Osteoblast (primary cell): ENCODE results near the gene SUN3. TPM values are rescaled to one million over a fixed set of nuclear protein-coding genes. Genes with fewer than 3 reads are reported as not detected.
A peak's percentile ranks its signal among the peaks of the same experiment; 100 is the strongest.
"Not testable (repeated sequence)": the region's sequence is repeated elsewhere in the genome, so short reads cannot be mapped to it uniquely, and the experiment has no call there.

Experiments
- DNase-seq: peaks from one replicate; pipeline ENCODE4 v3.0.0; 2011; ENCODE audit warnings: low spot score, mixed read lengths; ENCODE audit not compliant: insufficient read length; ENCODE audit errors: missing footprints
- H2AFZ ChIP-seq: 2 replicates; pipeline ENCODE4 v1.6.0; 2011; ENCODE audit warnings: mild to moderate bottlenecking, low read length
- H3K27ac ChIP-seq: 2 replicates; pipeline ENCODE4 v1.5.1; 2011; ENCODE audit warnings: mild to moderate bottlenecking, low read depth, low read length, moderate library complexity
- H3K27me3 ChIP-seq: 2 replicates; pipeline ENCODE4 v1.6.0; 2012; ENCODE audit warnings: mild to moderate bottlenecking, control low read depth, inconsistent platforms, low read length, moderate library complexity; ENCODE audit not compliant: insufficient read depth
- H3K36me3 ChIP-seq: 2 replicates; pipeline ENCODE4 v1.5.1; 2011; ENCODE audit warnings: mild to moderate bottlenecking, low read length, control low read depth, moderate library complexity; ENCODE audit not compliant: insufficient read depth
- H3K4me1 ChIP-seq: 2 replicates; pipeline ENCODE4 v1.5.1; 2011; ENCODE audit warnings: mild to moderate bottlenecking, low read length, control low read depth, moderate library complexity; ENCODE audit not compliant: insufficient read depth
- H3K4me2 ChIP-seq: 2 replicates; pipeline ENCODE4 v1.6.0; 2011; ENCODE audit warnings: mild to moderate bottlenecking, low read length; ENCODE audit not compliant: insufficient read depth
- H3K4me3 ChIP-seq: fragments of 200-600 bp; sonication (generic); 3 replicates; pipeline ENCODE4 v1.5.1; 2012; ENCODE audit warnings: mild to moderate bottlenecking, low read length, inconsistent platforms; ENCODE audit not compliant: insufficient read depth
- H3K79me2 ChIP-seq: 2 replicates; pipeline ENCODE4 v1.6.0; 2012; ENCODE audit warnings: mild to moderate bottlenecking, low read length, control low read depth, inconsistent platforms; ENCODE audit not compliant: insufficient read depth
- H3K9me3 ChIP-seq: 2 replicates; pipeline ENCODE4 v1.5.1; 2011; ENCODE audit warnings: low read depth, low read length, control low read depth
- H4K20me1 ChIP-seq: 2 replicates; pipeline ENCODE4 v1.6.0; 2012; ENCODE audit warnings: mild to moderate bottlenecking, low read length, control low read depth; ENCODE audit not compliant: insufficient read depth
- CTCF ChIP-seq: IDR thresholded peaks from 2 replicates; pipeline ENCODE4 v1.5.1; 2011; ENCODE audit warnings: mild to moderate bottlenecking, low read depth, low read length, moderate library complexity; ENCODE audit errors: extremely low read depth
- total RNA-seq: library from RNA; depleted of rRNA; stranded (reverse); fragments of >200 nt; gene quantifications from 2 replicates; pipeline ENCODE4 v1.2.3, GENCODE V29; 2012

The SUN3 gene
- total RNA-seq, 1 donor, result not detected

DNA sequence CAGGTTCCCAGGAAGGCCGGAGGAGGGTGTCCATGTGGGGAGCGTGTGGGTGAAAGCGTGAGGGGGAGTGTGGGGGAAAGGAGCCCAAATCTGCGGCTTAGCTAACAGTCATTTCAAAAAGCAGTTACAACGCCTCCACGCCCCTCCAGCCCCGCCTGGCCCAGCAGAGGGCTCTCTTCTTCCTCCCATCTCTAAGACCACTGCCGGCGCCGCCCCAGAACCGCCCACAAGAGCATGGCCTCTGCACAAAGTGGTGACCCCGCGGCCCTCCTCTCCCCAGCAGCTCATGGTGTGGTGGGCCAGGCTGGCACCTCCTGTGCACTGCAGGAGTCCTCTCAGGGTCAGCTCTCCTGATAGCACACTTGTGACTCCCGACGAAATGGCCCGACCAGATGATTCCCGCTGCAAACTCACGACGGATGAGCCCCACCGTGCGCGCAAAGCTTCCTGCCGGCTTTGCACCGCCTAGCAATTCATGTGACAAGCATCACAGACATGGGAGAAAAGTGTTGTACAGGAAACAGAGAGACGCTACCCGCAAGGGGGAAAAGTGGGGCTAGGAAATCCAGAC, 37.1 kb downstream of the SUN3 start:
- TF ChIP-seq CTCF, result peak; percentile 70
- peak overlapping the region; percentile 78 for H3K4me3 ChIP-seq
- peaks cover 8% of the 10 kb centered on the region for H3K4me1 ChIP-seq
- no peaks in the 10 kb centered on the region for H3K9me3 ChIP-seq
- H3K27me3 ChIP-seq, result no peaks in the 10 kb centered on the region
- no peaks in the 10 kb centered on the region for H3K36me3 ChIP-seq
- H3K27ac ChIP-seq, result no peak overlapping the region
- peak; percentile 83 for DNase-seq
- H3K4me2 ChIP-seq, result peak overlapping the region; percentile 90
- H4K20me1 ChIP-seq, result no peaks in the 10 kb centered on the region
- H3K79me2 ChIP-seq, result no peaks in the 10 kb centered on the region
- H2AFZ ChIP-seq, result peak overlapping the region; percentile 96

DNA sequence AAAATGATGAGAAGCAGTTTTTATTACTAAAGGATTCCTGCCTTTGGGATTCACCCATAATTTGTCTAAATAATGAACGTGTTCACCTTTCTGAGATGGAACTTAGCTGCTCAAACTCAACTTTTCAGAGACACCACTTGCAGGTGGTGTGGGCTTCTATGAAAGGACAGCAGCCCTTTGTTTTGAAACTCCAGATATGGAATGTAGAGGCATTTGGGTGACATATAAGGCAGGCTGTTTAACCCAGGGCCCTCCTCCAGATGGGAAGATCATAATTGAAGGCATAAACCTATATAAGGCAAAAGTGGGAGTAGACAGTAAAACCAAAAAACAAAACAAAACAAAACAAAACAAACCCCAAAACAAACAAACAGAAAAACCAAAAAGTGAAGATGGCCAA, 37.6 kb downstream of the SUN3 start:
- Histone ChIP-seq H3K4me1 (peaks cover 8% of the 10 kb centered on the region), H3K4me3 (peak overlapping the region; percentile 78), H3K27me3 (no peaks in the 10 kb centered on the region), H2AFZ (peak overlapping the region; percentile 96), H3K4me2 (peak overlapping the region; percentile 90), H3K36me3 (no peaks in the 10 kb centered on the region), H3K9me3 (no peaks in the 10 kb centered on the region), H3K79me2 (no peaks in the 10 kb centered on the region), H3K27ac (no peak overlapping the region), H4K20me1 (no peaks in the 10 kb centered on the region)
- no peak for DNase-seq
- no peak for TF ChIP-seq CTCF

GRCh38 chr7:47990592-47990991, 38.3 kb downstream of the SUN3 start:
- DNase-seq, result no peak
- Histone ChIP-seq H3K27ac (no peak overlapping the region), H3K4me3 (no peak overlapping the region), H3K9me3 (no peaks in the 10 kb centered on the region), H2AFZ (no peak overlapping the region), H3K36me3 (no peaks in the 10 kb centered on the region), H3K27me3 (no peaks in the 10 kb centered on the region), H4K20me1 (no peaks in the 10 kb centered on the region), H3K4me2 (no peak overlapping the region), H3K4me1 (peaks cover 8% of the 10 kb centered on the region), H3K79me2 (no peaks in the 10 kb centered on the region)
- TF ChIP-seq CTCF, result no peak

DNA sequence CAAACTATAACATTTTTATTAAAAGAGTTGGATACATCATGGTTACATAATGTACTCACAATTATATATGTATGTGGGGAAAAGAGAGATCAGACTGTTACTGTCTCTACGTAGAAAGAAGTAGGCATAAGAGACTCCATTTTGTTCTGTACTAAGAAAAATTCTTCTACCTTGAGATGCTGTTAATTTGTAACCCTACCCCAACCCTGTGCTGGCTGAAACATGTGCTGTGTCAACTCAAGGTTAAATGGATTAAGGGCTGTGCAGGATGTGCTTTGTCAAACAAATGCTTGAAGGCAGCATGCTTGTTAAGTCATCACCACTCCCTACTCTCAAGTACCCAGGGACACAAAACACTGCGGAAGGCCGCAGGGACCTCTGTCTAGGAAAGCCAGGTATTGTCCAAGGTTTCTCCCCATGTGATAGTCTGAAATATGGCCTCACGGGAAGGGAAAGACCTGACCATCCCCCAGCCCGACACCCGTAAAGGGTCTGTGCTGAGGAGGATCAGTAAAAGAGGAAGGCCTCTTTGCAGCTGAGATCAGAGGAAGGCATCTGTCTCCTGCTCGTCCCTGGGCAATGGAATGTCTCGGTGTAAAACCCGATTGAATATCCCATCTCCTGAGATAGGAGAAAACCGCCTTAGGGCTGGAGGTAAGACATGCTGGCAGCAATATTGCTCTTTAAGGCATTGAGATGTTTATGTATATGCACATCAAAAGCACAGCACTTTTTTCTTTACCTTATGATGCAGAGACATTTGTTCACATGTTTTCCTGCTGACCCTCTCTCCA, 39.1 kb downstream of the SUN3 start:
- not testable (repeated sequence) for H3K4me1 ChIP-seq, H3K4me3 ChIP-seq, H3K27me3 ChIP-seq, H3K9me3 ChIP-seq, H4K20me1 ChIP-seq, H2AFZ ChIP-seq, H3K4me2 ChIP-seq, H3K36me3 ChIP-seq, H3K79me2 ChIP-seq, H3K27ac ChIP-seq, DNase-seq
